Duodenal mucosa (tissue), 2 donors: ENCODE measurements around the gene PEMT.

Experiments
- H3K27ac ChIP-seq: one replicate; pipeline ENCODE4 v1.7.0; 2013; ENCODE audit warnings: low read depth, low read length
- H3K27me3 ChIP-seq, 2 donors: one replicate each; pipeline ENCODE4 v1.7.0; 2013; ENCODE audit warnings: low read length in 2 of 2, control low read depth in 1 of 2; ENCODE audit not compliant: insufficient read depth in 2 of 2, control insufficient read depth in 1 of 2
- H3K36me3 ChIP-seq, 2 donors: one replicate each; pipeline ENCODE4 v1.7.0; 2013; ENCODE audit warnings: low read length in 2 of 2, control low read depth in 1 of 2; ENCODE audit not compliant: insufficient read depth in 2 of 2, control insufficient read depth in 1 of 2
- H3K4me1 ChIP-seq, 2 donors: one replicate each; pipeline ENCODE4 v1.7.0; 2013; ENCODE audit warnings: low read length in 2 of 2, control low read depth in 1 of 2; ENCODE audit not compliant: insufficient read depth in 2 of 2, control insufficient read depth in 1 of 2
- H3K4me3 ChIP-seq, 2 donors: one replicate each; pipeline ENCODE4 v1.7.0; 2013; ENCODE audit warnings: low read length in 2 of 2, low read depth in 1 of 2
- H3K9ac ChIP-seq, 2 donors: one replicate each; pipeline ENCODE4 v1.7.0; 2013; ENCODE audit warnings: low read length in 2 of 2, low read depth in 1 of 2
- H3K9me3 ChIP-seq, 2 donors: one replicate each; pipeline ENCODE4 v1.7.0; 2013; ENCODE audit warnings: low read length in 2 of 2, control low read depth in 1 of 2; ENCODE audit not compliant: control insufficient read depth in 1 of 2

Gene PEMT

GRCh38 chr17:17537311-17538099 lies 54.0 kb downstream of the PEMT start:
- Histone ChIP-seq H3K4me3 (no peak overlapping the region), H3K4me1 (peaks cover 29 to 34% of the 10 kb centered on the region in 2 donors), H3K9me3 (no peaks in the 10 kb centered on the region), H3K27me3 (no peaks in the 10 kb centered on the region), H3K9ac (peak overlapping the region in 1 of 2 donors; percentile 10), H3K36me3 (no peaks in the 10 kb centered on the region), H3K27ac (no peak overlapping the region)

- no peaks in the 10 kb centered on the region for H3K9me3 ChIP-seq
- peaks cover 29 to 34% of the 10 kb centered on the region in 2 donors for H3K4me1 ChIP-seq
- no peak overlapping the region for H3K9ac ChIP-seq
- H3K36me3 ChIP-seq: no peaks in the 10 kb centered on the region
- H3K4me3 ChIP-seq: no peak overlapping the region
- H3K27me3 ChIP-seq: no peaks in the 10 kb centered on the region
- H3K27ac ChIP-seq: no peak overlapping the region
These were observed 54.8 kb downstream of the PEMT start for GRCh38 chr17:17536702-17537101.

- no peaks in the 10 kb centered on the region for H3K27me3 ChIP-seq
- H3K4me1 ChIP-seq: peaks cover 29 to 34% of the 10 kb centered on the region in 2 donors
- no peaks in the 10 kb centered on the region for H3K36me3 ChIP-seq
- H3K9me3 ChIP-seq: no peaks in the 10 kb centered on the region
- H3K4me3 ChIP-seq: no peak overlapping the region
- H3K9ac ChIP-seq: no peak overlapping the region
- no peak overlapping the region for H3K27ac ChIP-seq
These were observed 55.6 kb downstream of the PEMT start for GRCh38 chr17:17535957-17536356.

GRCh38 chr17:17533901-17534441 lies 57.5 kb downstream of the PEMT start:
- Histone ChIP-seq H3K4me1 (peaks cover 19 to 26% of the 10 kb centered on the region in 2 donors), H3K36me3 (no peaks in the 10 kb centered on the region), H3K9ac (no peak overlapping the region), H3K27me3 (no peaks in the 10 kb centered on the region), H3K9me3 (no peaks in the 10 kb centered on the region), H3K4me3 (no peak overlapping the region), H3K27ac (no peak overlapping the region)

GRCh38 chr17:17532991-17533390 lies 58.5 kb downstream of the PEMT start:
- Histone ChIP-seq H3K4me1 (peaks cover 16 to 23% of the 10 kb centered on the region in 2 donors), H3K36me3 (no peaks in the 10 kb centered on the region), H3K9ac (no peak overlapping the region), H3K4me3 (no peak overlapping the region), H3K27ac (no peak overlapping the region), H3K27me3 (no peaks in the 10 kb centered on the region), H3K9me3 (no peaks in the 10 kb centered on the region)

GRCh38 chr17:17531156-17531555 lies 60.4 kb downstream of the PEMT start:
- Histone ChIP-seq H3K9ac (no peak overlapping the region), H3K4me3 (no peak overlapping the region), H3K4me1 (peaks cover 11 to 13% of the 10 kb centered on the region in 2 donors), H3K36me3 (no peaks in the 10 kb centered on the region), H3K9me3 (no peaks in the 10 kb centered on the region), H3K27ac (no peak overlapping the region), H3K27me3 (no peaks in the 10 kb centered on the region)

GRCh38 chr17:17528696-17529652 lies 62.5 kb downstream of the PEMT start:
- Histone ChIP-seq H3K27ac (no peak overlapping the region), H3K4me1 (peaks cover 18 to 19% of the 10 kb centered on the region in 2 donors), H3K36me3 (no peaks in the 10 kb centered on the region), H3K27me3 (no peaks in the 10 kb centered on the region), H3K9ac (no peak overlapping the region), H3K9me3 (no peaks in the 10 kb centered on the region), H3K4me3 (no peak overlapping the region)

- Histone ChIP-seq H3K4me1 (peaks cover 18 to 23% of the 10 kb centered on the region in 2 donors), H3K9ac (no peak overlapping the region), H3K27me3 (no peaks in the 10 kb centered on the region), H3K27ac (no peak overlapping the region), H3K36me3 (no peaks in the 10 kb centered on the region), H3K4me3 (no peak overlapping the region), H3K9me3 (no peaks in the 10 kb centered on the region)
These were observed 63.5 kb downstream of the PEMT start for GRCh38 chr17:17527956-17528500.

- no peaks in the 10 kb centered on the region for H3K9me3 ChIP-seq
- no peaks in the 10 kb centered on the region for H3K27me3 ChIP-seq
- H3K4me3 ChIP-seq: no peak overlapping the region
- H3K4me1 ChIP-seq: peaks cover 18 to 23% of the 10 kb centered on the region in 2 donors
- H3K36me3 ChIP-seq: no peaks in the 10 kb centered on the region
- H3K9ac ChIP-seq: no peak overlapping the region
- no peak overlapping the region for H3K27ac ChIP-seq
These were observed 64.0 kb downstream of the PEMT start for GRCh38 chr17:17527534-17527933.
